Measurements from ENCODE around the gene AXIN1. TPM values are rescaled to one million over a fixed set of nuclear protein-coding genes. Genes with fewer than 3 reads are reported as not detected.
A peak's percentile ranks its signal among the peaks of the same experiment; 100 is the strongest.

The AXIN1 gene
- total and polyA plus RNA-seq, 8 donors: 8.0 to 13.6 (median 10.8) TPM

DNA sequence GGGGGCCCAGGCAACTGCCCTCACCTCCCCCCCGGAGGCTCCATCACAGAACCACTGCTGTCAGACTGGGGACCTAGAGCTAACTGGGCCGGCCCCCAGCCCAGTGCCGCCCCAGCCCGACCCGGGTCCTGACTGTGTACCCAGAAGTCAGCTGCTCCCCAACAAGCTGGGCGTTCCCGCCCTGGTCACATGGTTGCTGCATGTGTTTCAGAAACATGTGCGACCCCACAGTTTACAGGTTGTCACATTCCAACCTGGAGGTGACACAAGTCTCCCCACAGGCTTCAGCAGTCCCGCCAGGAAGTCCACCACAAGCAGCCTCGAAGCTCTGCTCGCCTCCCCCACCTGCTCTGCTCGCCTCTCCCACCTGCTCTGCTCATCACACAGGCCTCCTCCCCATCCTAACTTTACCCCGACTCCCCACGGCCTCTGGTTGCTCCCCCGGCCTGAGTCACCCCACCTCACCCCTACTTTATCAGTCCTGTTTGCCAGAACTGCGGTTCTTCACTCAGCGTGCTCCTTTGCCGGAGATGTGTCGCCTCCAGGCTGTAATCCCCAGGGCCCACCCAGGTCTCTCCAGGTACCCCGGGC, 16.8 kb upstream of the AXIN1 start:
- no peaks in the 10 kb centered on the region for H3K27me3 ChIP-seq
- FAIRE-seq (no peak), ATAC-seq (no peak), DNase-seq (peak in 3 of 6 donors; percentile 22 to 78 (median 41))
- H3K9me3 ChIP-seq: no peaks in the 10 kb centered on the region
- TF ChIP-seq, protein P1, sequence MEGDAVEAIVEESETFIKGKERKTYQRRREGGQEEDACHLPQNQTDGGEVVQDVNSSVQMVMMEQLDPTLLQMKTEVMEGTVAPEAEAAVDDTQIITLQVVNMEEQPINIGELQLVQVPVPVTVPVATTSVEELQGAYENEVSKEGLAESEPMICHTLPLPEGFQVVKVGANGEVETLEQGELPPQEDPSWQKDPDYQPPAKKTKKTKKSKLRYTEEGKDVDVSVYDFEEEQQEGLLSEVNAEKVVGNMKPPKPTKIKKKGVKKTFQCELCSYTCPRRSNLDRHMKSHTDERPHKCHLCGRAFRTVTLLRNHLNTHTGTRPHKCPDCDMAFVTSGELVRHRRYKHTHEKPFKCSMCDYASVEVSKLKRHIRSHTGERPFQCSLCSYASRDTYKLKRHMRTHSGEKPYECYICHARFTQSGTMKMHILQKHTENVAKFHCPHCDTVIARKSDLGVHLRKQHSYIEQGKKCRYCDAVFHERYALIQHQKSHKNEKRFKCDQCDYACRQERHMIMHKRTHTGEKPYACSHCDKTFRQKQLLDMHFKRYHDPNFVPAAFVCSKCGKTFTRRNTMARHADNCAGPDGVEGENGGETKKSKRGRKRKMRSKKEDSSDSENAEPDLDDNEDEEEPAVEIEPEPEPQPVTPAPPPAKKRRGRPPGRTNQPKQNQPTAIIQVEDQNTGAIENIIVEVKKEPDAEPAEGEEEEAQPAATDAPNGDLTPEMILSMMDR (IDR thresholded peaks at IDR 0.05): no peak
- WGBS, 2 donors: 80 to 82% methylated on average over 20 of the region's 20 CpGs
- H3K27ac ChIP-seq: no peak overlapping the region
- H3K4me3 ChIP-seq: peak overlapping the region in 1 of 4 donors; percentile 46
- intact Hi-C loops (cut with DNase I): no loop called here
- H3K4me1 ChIP-seq: peaks cover 0 to 11% (median 6%) of the 10 kb centered on the region in 3 donors
- H3K36me3 ChIP-seq: peaks cover 3 to 11% (median 8%) of the 10 kb centered on the region in 3 donors

DNA sequence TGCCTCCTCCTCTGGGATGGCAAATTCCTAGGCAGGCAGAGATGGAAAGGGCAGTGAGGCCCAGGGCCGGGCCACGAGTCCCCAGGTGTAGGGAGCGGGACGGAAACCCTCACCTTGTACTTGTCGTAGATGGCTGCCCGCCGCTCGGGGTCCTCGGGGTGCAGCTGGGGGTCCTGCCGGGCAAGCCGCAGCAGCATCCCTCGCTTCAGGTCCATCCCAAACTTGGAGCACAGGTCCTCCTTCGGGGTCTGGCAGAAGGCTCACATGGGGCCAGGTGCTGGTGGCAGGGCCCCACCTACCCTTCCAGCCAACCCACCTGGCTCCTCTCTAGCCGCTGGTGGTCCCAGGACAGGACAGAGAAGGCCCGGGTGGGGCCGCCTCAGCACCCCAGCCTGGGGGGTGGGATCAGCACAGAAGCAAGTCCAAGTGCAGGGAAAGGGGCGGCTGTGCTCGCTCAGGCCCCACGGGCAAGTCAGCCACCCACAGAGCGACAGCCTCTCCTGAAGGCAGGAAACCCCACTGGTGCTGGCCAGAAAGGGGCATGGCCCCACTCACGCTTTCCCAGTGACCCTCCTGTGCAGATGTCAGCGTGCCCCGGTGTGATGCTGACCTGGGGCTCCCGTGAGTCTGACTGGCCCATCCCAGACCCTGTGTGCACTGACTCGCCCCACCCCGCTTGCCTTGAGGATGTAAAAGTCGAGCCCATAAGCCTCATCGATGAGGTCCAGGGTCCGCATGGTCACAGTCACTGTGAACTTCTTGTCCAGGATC, 16.1 kb upstream of the AXIN1 start:
- 93 to 94% methylated on average over 26 to 29 of the region's 29 CpGs for WGBS, 2 donors
- Histone ChIP-seq H3K36me3 (peaks cover 3 to 8% (median 4%) of the 10 kb centered on the region in 3 donors), H3K27ac (no peak overlapping the region), H3K27me3 (no peaks in the 10 kb centered on the region), H3K4me3 (no peak overlapping the region), H3K9me3 (no peaks in the 10 kb centered on the region), H3K4me1 (peaks cover 0 to 11% (median 6%) of the 10 kb centered on the region in 3 donors)
- TF ChIP-seq, protein P1 (IDR thresholded peaks at IDR 0.05): no peak
- FAIRE-seq (no peak), DNase-seq (peak in 3 of 6 donors; percentile 19 to 71 (median 36)), ATAC-seq (no peak)
- intact Hi-C loops (cut with DNase I): no loop called here

DNA sequence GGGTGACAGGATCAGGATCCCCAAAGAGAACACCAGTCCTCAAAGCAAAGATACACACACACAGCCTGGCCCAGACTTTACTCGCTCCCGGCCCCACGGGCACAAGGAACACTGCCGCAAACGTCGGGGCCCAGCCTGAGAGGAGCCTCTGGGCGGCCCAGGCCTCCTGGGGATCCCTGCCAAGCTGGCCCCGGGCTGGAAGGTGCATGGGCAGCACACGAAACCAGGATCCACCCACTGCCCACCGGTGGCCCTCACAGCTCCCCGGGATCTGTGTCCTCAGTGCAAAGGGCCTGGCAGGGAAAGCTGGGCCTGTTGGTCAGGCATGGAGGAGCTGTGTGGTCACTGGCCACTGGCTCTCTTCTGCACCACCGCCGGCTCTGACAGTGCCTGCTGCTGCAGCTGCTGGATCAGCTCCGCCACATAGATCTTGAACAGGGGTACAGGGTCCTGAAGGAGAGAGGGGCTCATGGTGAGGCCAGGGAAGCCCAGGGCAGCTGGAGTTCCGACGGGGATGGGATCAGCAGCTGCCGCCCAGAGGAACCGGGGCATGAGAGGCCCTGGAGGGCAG, 14.9 kb upstream of the AXIN1 start:
- Histone ChIP-seq H3K4me3 (no peak overlapping the region), H3K36me3 (peaks cover 3 to 8% (median 4%) of the 10 kb centered on the region in 3 donors), H3K27me3 (no peaks in the 10 kb centered on the region), H3K9me3 (no peaks in the 10 kb centered on the region), H3K4me1 (peaks cover 0 to 11% (median 6%) of the 10 kb centered on the region in 3 donors), H3K27ac (no peak overlapping the region)
- intact Hi-C loops (cut with DNase I): no loop called here
- ATAC-seq: no peak
- WGBS, 2 donors: 94 to 97% methylated on average over 17 to 18 of the region's 18 CpGs
- TF ChIP-seq, protein P1 (IDR thresholded peaks at IDR 0.05): no peak
- peak in 1 of 6 donors; percentile 15 for DNase-seq
- no peak for FAIRE-seq

DNA sequence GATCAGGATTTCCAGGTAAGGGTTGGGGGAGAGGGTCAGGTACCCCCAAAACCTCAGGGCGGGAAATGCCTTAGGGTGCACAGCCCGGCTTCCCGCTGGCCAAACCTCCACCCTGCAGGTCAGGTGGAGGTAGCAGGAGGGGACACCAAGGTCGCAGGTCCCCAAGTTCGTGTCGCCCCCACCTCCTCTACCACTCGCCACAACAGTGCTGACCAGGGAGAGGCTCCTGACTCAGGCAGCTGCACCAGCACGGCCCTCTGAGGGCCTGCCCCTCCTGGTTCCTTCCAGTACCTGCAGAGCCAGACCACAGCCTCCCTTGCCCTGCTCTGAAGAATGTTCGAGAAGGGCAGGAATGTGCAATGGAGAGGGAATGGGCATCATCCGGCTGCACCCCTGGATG, 14.0 kb upstream of the AXIN1 start:
- ATAC-seq (no peak), DNase-seq (peak in 1 of 6 donors; percentile 17), FAIRE-seq (no peak)
- Histone ChIP-seq H3K9me3 (no peaks in the 10 kb centered on the region), H3K27ac (no peak overlapping the region), H3K4me3 (no peak overlapping the region), H3K4me1 (peaks cover 0 to 11% (median 6%) of the 10 kb centered on the region in 3 donors), H3K27me3 (no peaks in the 10 kb centered on the region), H3K36me3 (peaks cover 3 to 8% (median 4%) of the 10 kb centered on the region in 3 donors)
- whole genome bisulfite sequencing, 2 donors: 83 to 89% methylated on average over 10 of the region's 10 CpGs
- intact Hi-C loops (cut with DNase I): no loop called here
- TF ChIP-seq, protein P1 (IDR thresholded peaks at IDR 0.05): no peak

Measured in pancreas (tissue), 10 donors.